Rectal smooth muscle tissue (tissue), 1 donor: ENCODE results near the gene OR2Z1.

Source experiments
- H3K27ac ChIP-seq: one replicate; pipeline ENCODE4 v1.7.0; 2013; ENCODE audit warnings: low read depth, low read length, inconsistent platforms
- H3K27me3 ChIP-seq: one replicate; pipeline ENCODE4 v1.7.0; 2013; ENCODE audit warnings: low read length; ENCODE audit not compliant: control insufficient read depth, insufficient read depth
- H3K36me3 ChIP-seq: one replicate; pipeline ENCODE4 v1.7.0; 2013; ENCODE audit warnings: low read length; ENCODE audit not compliant: control insufficient read depth, insufficient read depth
- H3K4me1 ChIP-seq: one replicate; pipeline ENCODE4 v1.7.0; 2013; ENCODE audit warnings: low read length; ENCODE audit not compliant: control insufficient read depth, insufficient read depth
- H3K4me3 ChIP-seq: one replicate; pipeline ENCODE4 v1.7.0; 2013; ENCODE audit warnings: low read length
- H3K9ac ChIP-seq: one replicate; pipeline ENCODE4 v1.7.0; 2013; ENCODE audit warnings: low read length

The OR2Z1 gene, protein sequence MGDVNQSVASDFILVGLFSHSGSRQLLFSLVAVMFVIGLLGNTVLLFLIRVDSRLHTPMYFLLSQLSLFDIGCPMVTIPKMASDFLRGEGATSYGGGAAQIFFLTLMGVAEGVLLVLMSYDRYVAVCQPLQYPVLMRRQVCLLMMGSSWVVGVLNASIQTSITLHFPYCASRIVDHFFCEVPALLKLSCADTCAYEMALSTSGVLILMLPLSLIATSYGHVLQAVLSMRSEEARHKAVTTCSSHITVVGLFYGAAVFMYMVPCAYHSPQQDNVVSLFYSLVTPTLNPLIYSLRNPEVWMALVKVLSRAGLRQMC

DNA sequence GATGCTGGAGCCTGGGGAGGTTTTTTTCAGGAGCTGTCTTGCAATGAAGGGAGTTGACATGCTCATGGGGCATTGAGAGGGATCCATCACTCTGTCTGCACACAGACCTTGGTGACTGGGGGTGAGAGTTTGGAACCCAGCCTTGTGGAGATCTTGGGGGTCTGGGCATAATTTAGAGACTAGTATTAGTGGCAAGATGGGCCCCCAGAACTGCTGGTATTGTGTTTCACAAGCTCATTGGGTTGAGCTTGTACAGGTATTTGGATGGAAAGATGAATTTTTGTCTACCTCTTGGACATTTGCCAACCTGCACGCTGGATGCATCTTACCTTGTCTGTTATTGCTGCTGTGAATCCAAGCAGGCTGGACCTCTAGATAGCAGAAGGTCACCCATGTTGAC is at the start of gene OR2Z1:
Gene OR2Z1, plus strand, starts transcription at position 301 of the 400 bp plus-strand sequence. CDS start 9,395 bp downstream, outside the sequence.
- Histone ChIP-seq H3K27ac (no peak within 1 kb of the TSS), H3K4me3 (no peak within 1 kb of the TSS), H3K36me3 (no peaks in the 10 kb centered on the region), H3K9ac (no peak within 1 kb of the TSS), H3K4me1 (no peaks in the 10 kb centered on the region), H3K27me3 (no peaks in the 10 kb centered on the region)

DNA sequence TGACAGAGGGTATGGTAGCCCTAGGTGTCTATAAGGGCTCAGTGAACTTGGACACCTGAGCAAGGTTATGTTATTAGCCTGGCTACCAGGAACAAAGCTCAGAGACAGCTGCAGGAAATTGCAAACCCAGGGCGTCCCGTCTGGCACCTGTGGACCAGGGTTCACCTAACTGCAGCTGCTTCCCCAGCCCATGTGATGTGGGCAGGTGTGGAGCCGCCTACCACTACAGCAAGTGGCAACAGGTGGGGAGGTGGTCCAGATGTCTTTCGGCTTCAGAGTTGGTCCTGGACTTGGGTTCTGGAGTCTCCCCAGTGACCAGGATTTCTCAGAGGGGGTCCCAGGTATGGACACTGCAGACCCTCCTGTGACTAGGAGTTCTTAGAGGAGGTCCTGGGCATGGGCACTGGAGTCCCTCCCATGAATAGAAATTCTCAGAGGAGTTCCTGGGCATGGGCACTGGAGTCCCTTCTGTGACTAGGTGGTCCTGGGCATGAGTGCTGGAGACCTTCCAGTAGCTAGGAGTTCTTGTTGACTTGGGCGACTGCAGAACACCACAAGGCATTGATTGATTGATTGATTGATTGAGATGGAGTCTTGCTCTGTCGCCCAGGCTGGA is 48.0 kb upstream of the OR2Z1 start:
- H3K9ac ChIP-seq, result no peak overlapping the region
- no peak overlapping the region for H3K27ac ChIP-seq
- H3K4me1 ChIP-seq, result no peaks in the 10 kb centered on the region
- H3K36me3 ChIP-seq, result no peaks in the 10 kb centered on the region
- no peak overlapping the region for H3K4me3 ChIP-seq
- H3K27me3 ChIP-seq, result no peaks in the 10 kb centered on the region

DNA sequence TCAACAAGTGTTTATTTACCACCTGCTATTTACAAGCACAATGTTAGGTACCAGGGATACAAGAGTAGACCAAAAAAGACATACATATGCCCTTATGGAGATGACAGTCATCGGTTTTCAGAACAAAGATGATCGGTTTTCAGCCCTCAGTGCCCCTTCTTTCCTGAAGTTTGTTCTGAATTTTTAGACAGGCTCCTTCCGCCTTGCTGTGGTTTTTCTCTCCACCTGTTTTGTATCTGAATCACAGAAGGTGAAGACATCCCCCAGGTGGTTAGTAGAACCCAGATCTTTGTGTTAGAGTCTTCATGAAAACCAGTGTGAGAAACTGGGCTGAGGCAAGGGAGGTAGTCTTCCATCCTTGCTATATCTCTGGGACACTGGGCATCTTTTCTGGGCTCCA is 46.4 kb upstream of the OR2Z1 start:
- H3K4me3 ChIP-seq, result no peak overlapping the region
- H3K36me3 ChIP-seq, result no peaks in the 10 kb centered on the region
- no peaks in the 10 kb centered on the region for H3K27me3 ChIP-seq
- H3K27ac ChIP-seq, result no peak overlapping the region
- no peak overlapping the region for H3K9ac ChIP-seq
- no peaks in the 10 kb centered on the region for H3K4me1 ChIP-seq

DNA sequence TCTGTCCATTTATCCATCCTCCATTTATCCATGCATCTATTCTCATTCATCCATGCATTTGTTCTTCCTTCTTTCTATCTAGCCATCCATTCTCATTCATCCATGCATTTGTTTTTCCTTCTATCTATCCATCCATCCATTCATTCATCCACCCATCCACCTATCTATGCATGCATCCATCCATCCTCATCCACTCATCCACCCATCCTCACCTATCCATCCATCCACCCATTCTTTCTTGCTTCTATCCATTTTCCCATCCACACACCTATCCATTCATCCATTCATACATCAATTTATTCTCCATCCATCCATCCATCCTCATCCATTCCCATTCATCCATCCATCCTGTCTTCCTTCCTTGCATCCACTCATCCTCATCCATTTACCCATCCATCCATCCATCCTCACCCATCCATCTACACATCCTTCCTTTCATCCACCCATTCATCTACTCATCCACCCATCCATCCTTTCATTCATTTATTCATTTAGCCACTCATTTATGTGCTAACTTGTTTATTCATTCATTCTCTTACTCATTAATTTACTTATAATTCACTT is 43.1 kb upstream of the OR2Z1 start:
- H3K27ac ChIP-seq, result no peak overlapping the region
- no peaks in the 10 kb centered on the region for H3K4me1 ChIP-seq
- H3K4me3 ChIP-seq, result no peak overlapping the region

DNA sequence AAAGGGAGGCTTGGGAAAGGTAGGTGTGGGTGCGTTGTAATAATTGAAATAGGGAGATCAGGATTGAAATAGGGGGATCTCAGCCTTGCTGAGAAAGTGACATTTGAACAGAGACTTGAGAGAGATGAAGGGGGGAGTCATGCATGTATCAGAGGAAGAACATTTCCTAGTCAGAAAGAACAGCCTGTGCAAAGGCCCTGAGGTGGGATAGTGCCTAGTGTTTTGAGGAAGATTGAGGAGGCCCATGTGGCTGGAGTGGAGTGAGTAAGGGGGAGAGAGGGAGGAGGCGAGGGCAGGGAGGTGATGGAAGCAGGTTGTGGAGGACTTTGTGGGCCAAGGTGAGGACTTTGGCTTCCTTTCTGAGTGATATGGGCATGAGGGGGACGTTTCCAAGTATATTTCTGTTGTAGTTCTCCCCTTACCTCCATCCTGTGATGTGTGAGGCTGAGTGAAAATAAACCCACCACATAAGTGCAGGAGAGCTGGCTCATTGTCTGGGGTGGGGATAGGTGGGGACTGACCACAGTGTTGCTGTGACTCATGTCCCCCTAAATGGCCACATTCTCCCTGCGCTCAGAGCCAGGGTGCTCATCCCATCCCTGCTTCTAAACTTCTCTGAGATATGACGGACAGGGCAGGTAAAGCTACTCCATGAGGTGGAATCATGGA is 40.6 kb upstream of the OR2Z1 start:
- H3K4me1 ChIP-seq, result no peaks in the 10 kb centered on the region
- H3K4me3 ChIP-seq, result no peak overlapping the region
- H3K27ac ChIP-seq, result no peak overlapping the region
- H3K27me3 ChIP-seq, result no peaks in the 10 kb centered on the region
- H3K9ac ChIP-seq, result no peak overlapping the region
- H3K36me3 ChIP-seq, result no peaks in the 10 kb centered on the region

More for the DNA sequence above, 43.1 kb upstream of the OR2Z1 start:
- Histone ChIP-seq H3K36me3 (no peaks in the 10 kb centered on the region), H3K27me3 (no peaks in the 10 kb centered on the region), H3K9ac (no peak overlapping the region)

DNA sequence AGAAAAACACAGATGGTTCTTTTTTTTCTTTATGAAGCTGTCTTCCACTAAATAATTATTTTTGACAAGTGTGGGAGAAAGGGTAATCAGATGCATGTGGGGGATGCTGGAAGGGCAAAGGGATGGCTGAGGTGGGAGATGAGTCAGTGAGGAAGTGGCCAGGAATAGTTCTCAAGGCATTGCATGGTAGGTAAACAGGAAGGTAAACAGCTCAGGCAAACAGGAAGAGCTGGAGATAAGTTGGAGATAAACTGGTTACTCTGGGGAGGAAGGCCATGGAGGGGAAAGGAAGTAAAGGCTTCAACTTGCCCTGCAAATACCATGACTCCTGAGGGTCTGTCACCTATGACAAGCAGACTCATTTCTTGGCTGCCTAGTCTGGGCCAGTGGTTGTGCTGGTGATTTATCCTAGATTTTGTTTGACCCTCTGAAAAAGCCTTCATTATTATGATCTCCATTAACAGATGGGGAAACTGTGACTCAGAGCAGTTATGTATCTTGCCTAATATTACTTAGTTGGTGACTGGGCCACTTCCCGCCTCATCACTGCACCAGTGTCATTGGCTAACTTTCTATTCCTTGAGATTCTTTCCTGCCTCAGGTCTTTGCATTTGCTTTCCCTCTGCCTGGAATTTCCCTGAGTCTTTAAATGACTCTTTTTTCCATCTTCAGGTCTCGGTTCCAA is 39.9 kb upstream of the OR2Z1 start:
- no peaks in the 10 kb centered on the region for H3K36me3 ChIP-seq
- no peak overlapping the region for H3K27ac ChIP-seq
- H3K4me3 ChIP-seq, result no peak overlapping the region
- H3K4me1 ChIP-seq, result no peaks in the 10 kb centered on the region
- H3K27me3 ChIP-seq, result no peaks in the 10 kb centered on the region
- H3K9ac ChIP-seq, result no peak overlapping the region

DNA sequence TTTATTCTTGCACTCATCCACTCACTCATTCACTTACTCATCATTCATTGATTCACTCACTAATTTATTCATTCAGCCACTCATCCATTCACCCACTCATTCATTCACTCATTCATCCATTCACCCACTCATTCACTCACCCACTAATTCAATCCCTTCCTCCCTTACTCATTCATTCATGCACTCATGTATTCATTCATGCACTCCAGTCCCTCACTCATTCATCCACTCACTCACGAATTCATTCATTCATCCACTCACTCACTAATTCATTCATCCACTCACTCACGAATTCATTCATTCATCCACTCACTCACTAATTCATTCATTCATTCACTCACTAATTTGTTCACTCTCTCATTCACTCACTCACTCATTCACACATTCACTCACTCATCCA is 39.0 kb upstream of the OR2Z1 start:
- no peak overlapping the region for H3K9ac ChIP-seq
- no peaks in the 10 kb centered on the region for H3K4me1 ChIP-seq
- H3K4me3 ChIP-seq, result no peak overlapping the region
- H3K27ac ChIP-seq, result no peak overlapping the region
- H3K27me3 ChIP-seq, result no peaks in the 10 kb centered on the region
- no peaks in the 10 kb centered on the region for H3K36me3 ChIP-seq

DNA sequence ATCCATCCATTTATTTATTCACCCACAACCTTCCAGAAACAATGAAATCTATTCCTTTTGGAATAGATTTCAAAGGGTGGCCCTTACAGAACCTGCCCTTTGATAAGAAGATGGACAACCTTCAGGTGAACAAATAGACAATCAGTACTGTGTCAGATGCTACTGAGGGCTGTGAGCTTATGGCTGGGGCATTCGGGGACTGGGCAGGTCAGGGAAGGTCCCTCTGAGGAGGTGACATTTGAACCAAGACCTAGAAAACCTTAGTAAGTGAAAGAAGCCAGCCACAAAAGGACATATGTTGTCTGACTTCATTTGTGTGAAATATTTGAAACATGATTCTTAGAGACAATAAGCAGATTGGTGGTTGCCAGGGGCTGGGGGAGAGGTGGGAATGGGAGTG is 38.5 kb upstream of the OR2Z1 start:
- Histone ChIP-seq H3K4me1 (no peaks in the 10 kb centered on the region), H3K9ac (no peak overlapping the region), H3K27ac (no peak overlapping the region), H3K27me3 (no peaks in the 10 kb centered on the region), H3K36me3 (no peaks in the 10 kb centered on the region), H3K4me3 (no peak overlapping the region)

DNA sequence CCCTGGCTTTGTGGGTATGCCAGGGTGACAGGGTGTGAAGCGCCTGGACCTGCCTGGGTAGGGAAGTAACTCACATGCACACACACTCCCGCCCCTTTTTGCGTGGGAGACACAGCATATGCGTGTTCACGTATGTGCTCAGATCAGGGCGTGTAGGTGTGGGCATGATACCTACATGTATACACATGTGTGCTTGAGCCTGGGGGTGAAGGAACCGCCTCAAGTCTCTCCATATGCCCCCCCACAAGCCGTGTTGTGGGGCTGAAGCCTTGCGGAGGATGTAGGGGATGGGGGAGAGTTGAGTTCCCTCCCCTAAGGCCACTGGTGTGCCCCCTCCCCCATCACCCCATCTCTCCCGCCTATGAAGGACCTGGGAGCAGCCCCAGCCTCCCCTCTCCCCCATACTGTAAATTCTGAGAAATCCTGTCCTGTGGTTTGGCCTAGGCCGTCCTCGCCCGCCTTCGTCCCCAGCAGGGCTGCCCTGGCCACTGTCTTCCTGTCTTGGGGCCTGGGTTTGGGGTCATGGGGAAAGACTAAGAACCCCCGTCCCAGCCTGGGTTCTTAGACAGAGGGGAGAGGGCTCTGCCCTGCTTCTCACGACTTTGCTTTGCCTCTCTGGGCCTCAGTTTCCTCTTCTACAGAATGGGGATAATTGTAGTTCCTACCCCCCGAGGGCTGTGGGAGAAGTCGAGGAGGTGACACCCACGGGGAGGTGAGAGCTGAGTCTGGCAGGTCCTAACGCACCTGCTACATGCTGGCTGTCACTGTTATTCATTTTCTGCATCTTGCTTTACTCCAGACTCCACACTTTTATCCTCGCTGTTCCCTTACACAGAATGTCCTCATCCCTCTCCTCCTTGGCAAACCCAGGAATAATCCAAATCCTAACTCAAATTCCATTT is 37.2 kb upstream of the OR2Z1 start:
- Histone ChIP-seq H3K27ac (no peak overlapping the region), H3K36me3 (no peaks in the 10 kb centered on the region), H3K4me3 (no peak overlapping the region), H3K9ac (no peak overlapping the region), H3K4me1 (no peaks in the 10 kb centered on the region), H3K27me3 (no peaks in the 10 kb centered on the region)

DNA sequence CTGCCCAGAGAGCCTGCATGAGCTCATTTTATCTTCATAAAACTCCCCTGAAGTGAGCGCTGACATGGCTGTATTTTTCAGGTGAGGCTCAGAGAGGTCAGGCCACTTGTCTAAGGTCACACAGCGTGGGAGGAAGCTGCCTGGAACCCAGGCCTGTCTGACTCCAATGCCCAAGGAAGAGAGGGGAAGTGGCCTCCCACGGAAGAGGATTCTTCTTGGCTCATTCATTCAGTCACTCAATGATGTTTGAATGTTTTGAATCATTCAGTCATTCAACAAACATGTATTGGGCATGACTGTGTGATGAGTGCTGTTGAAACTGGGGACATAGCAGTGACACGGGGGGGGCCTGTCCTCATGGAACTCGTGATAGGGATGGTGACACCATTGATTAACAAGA is 34.9 kb upstream of the OR2Z1 start:
- Histone ChIP-seq H3K27me3 (no peaks in the 10 kb centered on the region), H3K4me1 (no peaks in the 10 kb centered on the region), H3K9ac (no peak overlapping the region), H3K4me3 (no peak overlapping the region), H3K36me3 (no peaks in the 10 kb centered on the region), H3K27ac (no peak overlapping the region)

DNA sequence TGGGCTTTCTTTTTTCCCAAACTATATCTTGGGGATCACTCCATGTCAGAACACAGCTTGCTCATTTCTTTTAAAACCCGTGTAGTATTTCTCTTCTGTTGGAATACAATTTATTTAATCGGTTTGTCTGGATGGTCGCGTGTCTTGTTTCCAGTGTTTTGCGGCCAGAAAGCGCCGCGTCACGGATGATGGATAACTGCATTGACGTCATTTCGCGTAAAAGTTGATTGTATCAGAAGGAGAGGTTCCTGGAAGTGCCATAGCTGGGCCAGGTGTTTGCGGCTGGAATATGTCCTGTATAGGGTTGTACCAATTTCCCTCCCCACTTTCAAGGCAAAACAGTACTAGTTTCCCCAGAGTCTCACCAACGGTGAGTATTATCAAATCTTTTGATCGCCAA is 32.5 kb upstream of the OR2Z1 start:
- Histone ChIP-seq H3K36me3 (no peaks in the 10 kb centered on the region), H3K9ac (no peak overlapping the region), H3K4me1 (no peaks in the 10 kb centered on the region), H3K27ac (no peak overlapping the region), H3K27me3 (peaks cover 3% of the 10 kb centered on the region), H3K4me3 (no peak overlapping the region)
